Measurements from ENCODE around the gene ICAM1. TPM values are rescaled to one million over a fixed set of nuclear protein-coding genes. Genes with fewer than 3 reads are reported as not detected.

Gene ICAM1
- total and polyA plus RNA-seq, 2 donors from 2014 or later, result 16.3 to 50.3 TPM

DNA sequence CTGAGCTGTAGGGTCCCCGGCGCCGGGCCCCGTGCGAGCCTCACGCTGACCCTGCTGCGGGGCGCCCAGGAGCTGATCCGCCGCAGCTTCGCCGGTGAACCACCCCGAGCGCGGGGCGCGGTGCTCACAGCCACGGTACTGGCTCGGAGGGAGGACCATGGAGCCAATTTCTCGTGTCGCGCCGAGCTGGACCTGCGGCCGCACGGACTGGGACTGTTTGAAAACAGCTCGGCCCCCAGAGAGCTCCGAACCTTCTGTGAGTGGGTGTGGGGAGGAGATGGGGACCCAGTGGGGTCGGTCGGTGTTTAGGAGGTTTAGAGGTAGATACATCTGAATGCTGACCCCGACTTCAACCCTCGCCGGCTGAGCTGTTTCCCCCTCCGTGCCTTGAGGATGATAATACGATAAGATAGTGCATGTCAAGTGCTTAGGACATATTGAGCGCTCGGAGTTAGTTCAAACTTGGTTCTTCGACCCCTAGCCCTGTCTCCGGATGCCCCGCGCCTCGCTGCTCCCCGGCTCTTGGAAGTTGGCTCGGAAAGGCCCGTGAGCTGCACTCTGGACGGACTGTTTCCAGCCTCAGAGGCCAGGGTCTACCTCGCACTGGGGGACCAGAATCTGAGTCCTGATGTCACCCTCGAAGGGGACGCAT, 20.8 kb downstream of the ICAM1 start:
- Histone ChIP-seq H3K36me3 (ENCODE audit: control insufficient read depth in 2 of 3, insufficient read depth in 3 of 3, low read length in 3 of 3) (no peaks in the 10 kb centered on the region), H3K9me3 (ENCODE audit: control insufficient read depth in 2 of 3, insufficient read depth in 1 of 3, low read length in 3 of 3) (no peaks in the 10 kb centered on the region), H3K4me1 (ENCODE audit: control insufficient read depth in 2 of 3, insufficient read depth in 2 of 3, low read depth in 1 of 3, low read length in 3 of 3) (peaks cover 0 to 41% (median 3%) of the 10 kb centered on the region in 3 donors), H3K27ac (ENCODE audit: low read depth in 2 of 2, low read length in 2 of 2) (no peak overlapping the region), H3K9ac (ENCODE audit: low read length in 3 of 3) (no peak overlapping the region), H3K27me3 (ENCODE audit: control insufficient read depth, insufficient read depth, low read length) (peaks cover 57% of the 10 kb centered on the region), H3K4me3 (ENCODE audit: low read length in 3 of 3) (peak overlapping the region; percentile 20 to 47 (median 39))
- intact Hi-C loops (cut with DNase I), result no loop called here
- TF ChIP-seq, protein P1, sequence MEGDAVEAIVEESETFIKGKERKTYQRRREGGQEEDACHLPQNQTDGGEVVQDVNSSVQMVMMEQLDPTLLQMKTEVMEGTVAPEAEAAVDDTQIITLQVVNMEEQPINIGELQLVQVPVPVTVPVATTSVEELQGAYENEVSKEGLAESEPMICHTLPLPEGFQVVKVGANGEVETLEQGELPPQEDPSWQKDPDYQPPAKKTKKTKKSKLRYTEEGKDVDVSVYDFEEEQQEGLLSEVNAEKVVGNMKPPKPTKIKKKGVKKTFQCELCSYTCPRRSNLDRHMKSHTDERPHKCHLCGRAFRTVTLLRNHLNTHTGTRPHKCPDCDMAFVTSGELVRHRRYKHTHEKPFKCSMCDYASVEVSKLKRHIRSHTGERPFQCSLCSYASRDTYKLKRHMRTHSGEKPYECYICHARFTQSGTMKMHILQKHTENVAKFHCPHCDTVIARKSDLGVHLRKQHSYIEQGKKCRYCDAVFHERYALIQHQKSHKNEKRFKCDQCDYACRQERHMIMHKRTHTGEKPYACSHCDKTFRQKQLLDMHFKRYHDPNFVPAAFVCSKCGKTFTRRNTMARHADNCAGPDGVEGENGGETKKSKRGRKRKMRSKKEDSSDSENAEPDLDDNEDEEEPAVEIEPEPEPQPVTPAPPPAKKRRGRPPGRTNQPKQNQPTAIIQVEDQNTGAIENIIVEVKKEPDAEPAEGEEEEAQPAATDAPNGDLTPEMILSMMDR (IDR thresholded peaks at IDR 0.05; ENCODE audit: borderline replicate concordance, extremely low read depth, insufficient read depth), result no peak
- DNase-seq, result peak in 1 of 5 donors; percentile 76
- FAIRE-seq, result no peak

DNA sequence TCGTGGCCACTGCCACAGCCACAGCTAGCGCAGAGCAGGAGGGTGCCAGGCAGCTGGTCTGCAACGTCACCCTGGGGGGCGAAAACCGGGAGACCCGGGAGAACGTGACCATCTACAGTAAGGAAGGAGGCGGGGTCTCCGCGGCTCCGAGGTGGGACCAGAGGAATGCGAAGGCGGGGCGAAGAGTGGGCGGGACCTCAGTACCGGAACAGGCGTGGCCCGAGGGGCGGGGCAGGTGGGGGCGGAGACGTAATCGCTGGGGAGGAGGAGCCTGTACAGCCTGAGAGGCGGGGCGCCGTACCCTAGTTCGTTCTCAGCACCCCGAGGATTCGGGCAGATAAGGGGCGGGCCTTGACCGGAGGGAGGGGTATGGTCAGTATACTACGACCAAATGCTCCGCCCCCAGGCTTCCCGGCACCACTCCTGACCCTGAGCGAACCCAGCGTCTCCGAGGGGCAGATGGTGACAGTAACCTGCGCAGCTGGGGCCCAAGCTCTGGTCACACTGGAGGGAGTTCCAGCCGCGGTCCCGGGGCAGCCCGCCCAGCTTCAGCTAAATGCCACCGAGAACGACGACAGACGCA, 21.4 kb downstream of the ICAM1 start:
- Histone ChIP-seq H3K9ac (ENCODE audit: low read length in 3 of 3) (no peak overlapping the region), H3K4me1 (ENCODE audit: control insufficient read depth in 2 of 3, insufficient read depth in 2 of 3, low read depth in 1 of 3, low read length in 3 of 3) (peaks cover 0 to 41% (median 3%) of the 10 kb centered on the region in 3 donors), H3K27ac (ENCODE audit: low read depth in 2 of 2, low read length in 2 of 2) (no peak overlapping the region), H3K9me3 (ENCODE audit: control insufficient read depth in 2 of 3, insufficient read depth in 1 of 3, low read length in 3 of 3) (no peaks in the 10 kb centered on the region), H3K36me3 (ENCODE audit: control insufficient read depth in 2 of 3, insufficient read depth in 3 of 3, low read length in 3 of 3) (no peaks in the 10 kb centered on the region), H3K4me3 (ENCODE audit: low read length in 3 of 3) (peak overlapping the region; percentile 20 to 47 (median 39)), H3K27me3 (ENCODE audit: control insufficient read depth, insufficient read depth, low read length) (peaks cover 60% of the 10 kb centered on the region)
- DNase-seq (peak; percentile 76 to 97 (median 82)), FAIRE-seq (no peak)
- intact Hi-C loops (cut with DNase I), result no loop called here
- TF ChIP-seq, protein P1 (IDR thresholded peaks at IDR 0.05; ENCODE audit: borderline replicate concordance, extremely low read depth, insufficient read depth), result no peak

DNA sequence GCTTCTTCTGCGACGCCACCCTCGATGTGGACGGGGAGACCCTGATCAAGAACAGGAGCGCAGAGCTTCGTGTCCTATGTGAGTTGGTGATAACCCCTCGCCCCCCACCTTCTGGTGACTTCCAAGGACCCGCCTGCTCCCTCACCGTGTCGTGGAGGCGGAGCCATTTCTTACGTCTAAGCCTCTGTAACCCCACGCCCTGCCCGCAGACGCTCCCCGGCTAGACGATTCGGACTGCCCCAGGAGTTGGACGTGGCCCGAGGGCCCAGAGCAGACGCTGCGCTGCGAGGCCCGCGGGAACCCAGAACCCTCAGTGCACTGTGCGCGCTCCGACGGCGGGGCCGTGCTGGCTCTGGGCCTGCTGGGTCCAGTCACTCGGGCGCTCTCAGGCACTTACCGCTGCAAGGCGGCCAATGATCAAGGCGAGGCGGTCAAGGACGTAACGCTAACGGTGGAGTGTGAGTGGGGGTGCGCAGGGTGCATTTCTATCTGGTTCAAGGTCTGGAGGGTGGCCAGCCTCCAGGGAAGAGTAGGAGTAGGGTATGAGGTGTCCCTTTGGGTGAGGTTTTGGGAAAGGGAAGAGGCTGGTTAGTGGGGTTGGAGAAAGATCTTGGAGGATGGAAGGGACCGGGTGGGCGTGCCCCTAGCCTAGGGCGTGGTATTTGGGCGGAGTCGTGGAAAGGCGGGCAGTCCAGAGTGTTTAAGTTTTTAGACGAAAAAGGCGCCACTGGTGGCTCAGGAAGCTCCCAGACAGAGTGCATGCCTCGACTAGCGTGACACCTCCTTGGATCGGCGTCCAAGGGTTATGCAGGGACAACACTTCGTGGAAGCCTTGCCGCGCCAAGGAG, 22.1 kb downstream of the ICAM1 start:
- Histone ChIP-seq H3K4me1 (ENCODE audit: control insufficient read depth in 2 of 3, insufficient read depth in 2 of 3, low read depth in 1 of 3, low read length in 3 of 3) (peaks cover 0 to 41% (median 3%) of the 10 kb centered on the region in 3 donors), H3K4me3 (ENCODE audit: low read length in 3 of 3) (peak overlapping the region; percentile 3 to 39 (median 3)), H3K9ac (ENCODE audit: low read length in 3 of 3) (no peak overlapping the region), H3K9me3 (ENCODE audit: control insufficient read depth in 2 of 3, insufficient read depth in 1 of 3, low read length in 3 of 3) (no peaks in the 10 kb centered on the region), H3K36me3 (ENCODE audit: control insufficient read depth in 2 of 3, insufficient read depth in 3 of 3, low read length in 3 of 3) (no peaks in the 10 kb centered on the region), H3K27me3 (ENCODE audit: control insufficient read depth, insufficient read depth, low read length) (peaks cover 53% of the 10 kb centered on the region), H3K27ac (ENCODE audit: low read depth in 2 of 2, low read length in 2 of 2) (no peak overlapping the region)
- intact Hi-C loops (cut with DNase I), result no loop called here
- TF ChIP-seq, protein P1 (IDR thresholded peaks at IDR 0.05; ENCODE audit: borderline replicate concordance, extremely low read depth, insufficient read depth), result no peak
- DNase-seq (peak in 2 of 5 donors; percentile 20 to 50), FAIRE-seq (no peak)
